Measurements from ENCODE around the gene RNF215.

Gene RNF215

DNA sequence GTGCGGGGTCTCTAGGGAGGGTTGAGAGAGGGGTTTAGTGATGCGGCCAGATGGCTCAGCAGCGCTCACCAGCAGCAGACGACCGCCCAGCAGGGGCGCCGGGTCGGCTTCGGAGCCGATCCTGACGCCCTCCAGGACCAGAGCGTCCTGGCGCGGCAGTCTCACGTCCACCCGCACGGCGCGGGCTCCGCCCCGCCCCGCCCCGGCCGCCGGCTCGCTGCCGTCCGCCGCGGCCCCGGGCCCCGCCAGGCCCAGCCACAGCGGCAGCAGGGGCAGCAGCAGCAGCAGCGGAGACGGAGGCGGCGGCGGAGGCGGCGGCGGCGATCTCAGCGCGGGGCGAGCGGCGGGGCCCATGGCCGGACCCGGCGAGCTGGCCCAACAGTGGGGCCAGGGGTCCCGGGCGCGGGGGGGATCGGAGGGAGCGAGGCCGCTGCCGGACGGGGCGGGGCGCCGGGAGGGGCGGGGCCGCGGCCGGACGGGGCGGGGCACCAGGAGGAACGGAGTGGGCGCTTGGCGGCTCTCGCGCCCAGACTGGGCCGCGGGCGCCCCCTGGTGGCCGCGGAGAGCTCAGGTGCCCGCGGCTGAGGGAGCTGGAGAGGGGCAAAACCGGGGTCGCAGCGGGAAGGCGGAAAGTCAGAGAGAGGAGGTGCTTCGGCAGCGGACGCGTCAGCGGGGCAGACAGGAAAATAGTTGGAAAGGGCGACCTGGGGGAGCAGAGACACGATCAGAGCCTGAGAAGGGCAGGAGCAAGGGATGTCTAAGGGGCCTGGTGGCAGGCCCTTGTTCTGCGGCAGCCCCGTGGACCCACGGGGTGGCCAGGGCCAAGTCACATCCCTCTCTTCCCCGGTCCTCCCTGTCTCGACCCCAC lies at the start of gene RNF215:
Gene RNF215, minus strand, starts transcription at position 452 of the 868 bp plus-strand sequence. Its CDS starts 98 bp downstream, at position 354.
- DNase-seq (ENCODE audit: low read depth in 2 of 2), result peak; percentile 48 to 62

DNA sequence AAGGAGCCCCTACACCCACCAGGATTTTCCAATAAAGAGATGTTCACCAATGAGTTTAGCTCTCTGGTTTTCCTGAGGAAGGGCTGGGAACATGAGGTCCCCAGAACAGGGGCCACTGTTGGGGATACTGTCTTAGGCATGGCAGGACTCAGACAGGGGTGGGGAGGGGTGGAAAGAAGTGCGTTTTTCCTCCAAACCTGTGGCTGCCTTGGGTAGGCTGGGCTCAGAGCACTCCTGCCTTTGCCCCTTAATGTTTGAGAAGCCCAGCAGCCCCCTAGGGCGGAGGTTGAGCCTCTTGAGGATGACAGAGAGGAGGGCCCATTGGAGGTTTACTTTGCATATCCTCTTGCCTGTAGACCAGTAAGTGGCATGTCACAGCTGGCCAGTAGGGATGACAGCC lies 49.0 kb upstream of the RNF215 start:
- DNase-seq (ENCODE audit: low read depth in 2 of 2), result no peak

- DNase-seq (ENCODE audit: low read depth in 2 of 2), result peak; percentile 58 to 74
Observed at GRCh38 chr22:30435674-30436126, 48.5 kb upstream of the RNF215 start.

- no peak for DNase-seq (ENCODE audit: low read depth in 2 of 2)
Observed at GRCh38 chr22:30434843-30435242, 47.6 kb upstream of the RNF215 start.

GRCh38 chr22:30433773-30434172 lies 46.6 kb upstream of the RNF215 start:
- no peak for DNase-seq (ENCODE audit: low read depth in 2 of 2)

DNA sequence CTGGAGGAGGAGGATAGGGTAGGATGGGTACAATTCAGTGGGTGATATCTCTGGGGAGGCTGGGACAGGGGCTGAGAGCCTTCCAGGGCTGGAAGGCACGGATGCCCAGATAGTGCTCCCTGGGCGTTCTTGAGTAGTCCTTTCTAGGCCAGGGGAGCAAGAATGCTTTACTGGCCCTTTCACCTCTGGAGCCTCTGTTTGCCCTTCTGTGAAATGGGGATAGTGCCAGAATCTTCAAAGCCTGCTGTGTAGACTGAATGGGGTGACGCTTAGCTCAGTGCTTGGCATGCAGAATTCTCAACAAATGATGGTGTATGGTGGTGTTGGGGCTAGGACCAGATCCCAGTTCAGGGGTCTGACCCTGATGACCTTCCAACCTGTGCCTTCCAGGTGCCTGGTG lies 46.0 kb upstream of the RNF215 start:
- DNase-seq (ENCODE audit: low read depth in 2 of 2), result no peak

DNA sequence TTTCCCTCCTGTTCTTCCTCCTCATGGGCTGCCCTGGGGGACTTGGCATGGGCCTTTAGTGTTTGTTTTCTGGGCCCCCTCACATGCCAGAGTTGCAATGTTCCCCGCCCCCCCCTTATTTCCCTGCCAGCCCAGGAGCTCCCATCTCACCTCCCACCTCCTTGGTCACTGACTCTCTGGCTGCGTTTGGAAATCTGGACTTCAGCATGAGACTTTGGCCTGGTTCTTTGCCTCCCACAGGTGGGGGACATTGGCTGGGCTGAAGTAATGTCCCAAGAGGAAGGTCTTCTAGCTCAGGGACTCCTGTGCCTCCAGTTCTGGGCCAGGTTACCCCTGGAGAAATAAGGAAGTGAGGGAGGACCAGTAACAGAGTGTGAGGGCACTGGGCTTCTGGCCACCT lies 45.3 kb upstream of the RNF215 start:
- DNase-seq (ENCODE audit: low read depth in 2 of 2), result no peak

DNA sequence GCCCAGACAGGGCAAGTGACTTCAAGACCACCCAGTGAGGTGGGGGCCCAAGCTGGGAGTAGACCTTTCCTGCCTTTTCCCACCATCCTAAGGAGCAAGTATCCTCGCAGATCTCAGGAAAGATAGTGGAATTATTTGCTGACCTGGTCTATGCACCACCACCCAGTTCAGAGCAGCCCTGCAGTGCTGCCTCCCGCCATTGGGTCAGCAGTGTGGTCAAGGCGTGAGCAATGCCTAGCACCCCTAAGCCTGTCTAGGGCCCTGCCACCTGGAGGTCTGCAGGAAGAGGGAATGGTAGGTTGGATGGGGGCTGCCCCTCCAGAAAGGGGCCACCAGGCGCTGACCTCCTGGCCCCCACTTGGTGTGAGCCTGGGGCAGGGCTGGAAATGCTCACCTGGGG lies 44.9 kb upstream of the RNF215 start:
- no peak for DNase-seq (ENCODE audit: low read depth in 2 of 2)

DNA sequence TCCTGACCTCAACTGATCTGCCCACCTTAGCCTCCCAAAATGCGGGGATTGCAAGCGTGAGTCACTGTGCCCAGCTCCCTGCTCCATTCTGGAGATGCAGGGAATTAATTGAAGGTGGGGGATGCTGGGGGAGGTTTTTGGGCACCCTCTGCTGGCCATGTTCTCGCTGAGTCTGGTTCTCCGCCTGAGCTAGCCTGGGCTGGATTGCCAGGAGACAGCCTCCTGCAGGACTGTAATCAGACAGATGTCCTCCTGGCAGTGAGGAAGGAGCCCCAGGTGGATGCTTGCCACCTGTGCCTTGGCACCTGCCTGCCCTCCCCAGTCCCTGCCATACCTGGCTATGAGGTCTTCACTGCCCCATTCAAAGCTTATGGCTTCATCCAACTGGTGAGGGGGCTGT lies 43.7 kb upstream of the RNF215 start:
- no peak for DNase-seq (ENCODE audit: low read depth in 2 of 2)

- DNase-seq (ENCODE audit: low read depth in 2 of 2), result no peak
Observed at GRCh38 chr22:30429887-30430286, 42.7 kb upstream of the RNF215 start.

DNA sequence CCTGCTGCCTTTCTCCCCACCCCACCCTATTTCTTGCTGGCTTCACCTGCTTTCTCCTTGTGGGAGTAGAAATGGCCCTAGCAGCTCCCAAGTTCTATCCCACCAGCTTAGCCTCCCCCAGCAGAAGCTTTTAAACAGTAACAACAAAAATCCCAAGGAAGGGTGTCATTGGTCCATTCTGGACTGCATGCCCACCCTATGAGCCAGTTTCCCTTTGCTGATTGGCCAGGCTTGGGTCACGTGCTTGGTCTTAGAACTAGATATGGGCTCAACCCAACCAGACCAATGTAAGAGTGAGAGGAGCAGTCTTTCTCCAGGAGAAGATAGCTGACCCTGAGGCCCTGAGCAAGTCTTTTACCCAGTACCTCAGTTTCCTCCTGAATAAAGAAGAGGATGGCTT lies 40.7 kb upstream of the RNF215 start:
- DNase-seq (ENCODE audit: low read depth in 2 of 2), result no peak

GRCh38 chr22:30426388-30427353 lies 39.5 kb upstream of the RNF215 start:
- DNase-seq (ENCODE audit: low read depth in 2 of 2), result peak; percentile 70 to 78

GRCh38 chr22:30425616-30426387 lies 38.6 kb upstream of the RNF215 start, which contains the start of gene MTFP1:
MTFP1 (plus strand) TSS chr22:30425768; CDS start chr22:30425880, 112 bp downstream.
- DNase-seq (ENCODE audit: low read depth in 2 of 2), result no peak

DNA sequence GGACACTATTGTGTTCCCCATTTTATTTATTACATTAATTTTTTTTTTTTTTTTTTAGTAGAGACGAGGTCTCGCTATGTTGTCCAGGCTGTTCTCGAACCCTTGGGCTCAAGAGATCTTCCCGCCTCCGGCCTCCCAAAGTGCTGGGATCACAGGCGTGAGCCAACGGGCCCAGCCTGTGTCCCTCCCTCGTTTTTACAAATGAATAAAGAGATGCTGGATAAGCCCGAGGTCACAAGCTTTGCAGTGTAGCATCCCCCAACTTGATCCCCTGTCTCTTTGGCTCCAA lies 38.1 kb upstream of the RNF215 start:
- DNase-seq (ENCODE audit: low read depth in 2 of 2), result no peak

DNA sequence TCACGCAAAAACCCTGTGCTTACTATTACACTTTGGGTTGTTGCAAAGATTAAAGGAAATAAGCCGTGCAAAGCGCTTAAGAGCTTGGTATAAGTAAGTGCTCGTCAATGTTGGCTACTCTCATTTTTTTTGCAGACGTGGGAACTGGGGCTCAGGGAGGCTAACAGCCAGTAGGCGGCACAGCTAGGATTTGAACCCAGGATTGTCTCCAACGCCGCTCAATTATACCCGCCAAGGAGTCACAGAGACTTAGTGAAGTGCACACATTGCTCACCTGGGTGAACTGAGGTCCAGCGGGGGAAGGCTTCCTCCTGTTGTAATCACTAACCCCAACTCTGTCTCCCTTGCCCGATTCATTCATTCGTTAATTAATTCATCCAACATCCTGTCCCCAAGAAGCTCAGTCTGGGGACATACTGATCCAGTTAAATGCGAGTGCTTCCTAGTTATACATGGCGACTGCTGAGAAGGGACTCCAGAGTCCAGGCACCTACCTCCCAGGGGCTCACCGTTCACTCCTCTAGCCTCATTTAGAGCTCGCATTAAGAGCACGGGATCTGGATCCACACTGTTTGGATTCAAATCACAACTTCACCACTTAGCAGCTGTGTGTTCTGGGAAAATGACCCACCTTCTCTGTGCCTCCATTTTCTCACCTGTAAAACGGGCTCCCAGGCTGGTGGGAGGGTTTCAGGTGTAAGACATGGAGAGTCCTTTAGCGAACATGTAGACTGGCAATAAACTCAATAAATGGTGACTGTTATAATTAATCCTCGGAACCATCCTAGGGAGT lies 37.5 kb upstream of the RNF215 start:
- no peak for DNase-seq (ENCODE audit: low read depth in 2 of 2)

DNA sequence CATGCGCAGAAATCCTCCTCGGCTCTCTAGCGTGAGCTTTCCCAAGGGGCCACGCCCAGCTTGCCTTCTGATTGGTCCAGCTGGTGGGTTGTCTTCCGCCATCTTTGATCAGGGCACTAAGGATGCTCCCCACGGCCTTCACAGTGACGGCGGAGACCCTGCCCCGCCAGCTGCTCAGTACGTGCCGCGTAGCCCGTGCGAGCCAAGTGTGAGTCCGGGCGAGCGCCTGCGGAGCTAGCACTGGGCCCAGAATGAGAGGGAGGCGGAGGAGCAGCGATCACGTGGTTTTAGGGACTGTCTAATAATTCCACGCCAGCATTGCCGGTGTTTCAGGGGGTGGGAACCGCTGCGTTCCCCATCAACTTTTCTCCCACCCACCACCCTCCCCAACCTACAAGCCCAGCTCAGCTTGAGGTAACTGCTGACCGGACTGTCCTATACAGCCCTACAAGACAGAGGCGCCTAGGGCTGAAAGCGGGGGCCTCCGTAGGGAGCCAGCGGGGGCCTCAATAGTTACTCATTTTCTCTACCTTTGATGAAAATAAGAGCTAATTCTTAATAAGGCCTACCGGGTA lies 36.8 kb upstream of the RNF215 start:
- peak; percentile 96 to 97 for DNase-seq (ENCODE audit: low read depth in 2 of 2)

DNA sequence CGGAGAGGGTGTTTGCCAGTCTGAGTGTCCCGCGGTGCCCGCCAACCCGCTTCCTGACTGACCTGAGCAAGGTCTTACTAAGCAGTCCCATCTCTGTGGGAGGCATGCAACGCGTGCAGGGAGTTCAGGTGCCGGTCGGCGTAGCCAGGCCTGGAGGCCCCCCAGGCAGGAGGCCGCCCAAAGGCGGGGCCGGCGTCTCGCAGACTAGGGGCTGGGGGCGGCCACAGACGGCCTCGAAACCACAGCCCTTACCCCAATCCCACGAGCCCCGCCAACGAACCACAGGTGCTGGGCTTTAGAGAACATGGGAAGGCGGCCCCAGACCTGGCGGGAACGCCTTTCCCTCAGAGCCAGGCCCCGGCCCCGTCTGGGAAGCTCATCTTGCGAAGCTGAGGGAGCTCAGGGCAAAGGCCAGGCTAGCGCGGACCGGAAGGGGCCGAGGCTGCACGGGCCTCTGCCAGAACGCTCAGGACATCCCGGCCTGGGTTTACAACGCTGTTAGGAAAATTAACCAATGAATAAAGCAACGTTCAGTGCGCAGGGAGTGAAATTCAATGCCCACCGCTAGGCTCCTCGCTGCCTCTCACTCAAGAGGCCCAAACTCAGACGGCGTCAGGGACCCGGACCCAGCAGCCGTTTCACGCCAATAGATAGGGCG lies 36.2 kb upstream of the RNF215 start:
- DNase-seq (ENCODE audit: low read depth in 2 of 2), result no peak

GRCh38 chr22:30422481-30423300 lies 35.5 kb upstream of the RNF215 start:
- no peak for DNase-seq (ENCODE audit: low read depth in 2 of 2)

Data from activated CD8-positive, alpha-beta memory T cell treated with anti-CD3 and anti-CD28 coated beads for 4 hours (primary cell).